ENCODE results near the gene RELN.
"Not testable (repeated sequence)": the region's sequence is repeated elsewhere in the genome, so short reads cannot be mapped to it uniquely, and the experiment has no call there.

The RELN gene

DNA sequence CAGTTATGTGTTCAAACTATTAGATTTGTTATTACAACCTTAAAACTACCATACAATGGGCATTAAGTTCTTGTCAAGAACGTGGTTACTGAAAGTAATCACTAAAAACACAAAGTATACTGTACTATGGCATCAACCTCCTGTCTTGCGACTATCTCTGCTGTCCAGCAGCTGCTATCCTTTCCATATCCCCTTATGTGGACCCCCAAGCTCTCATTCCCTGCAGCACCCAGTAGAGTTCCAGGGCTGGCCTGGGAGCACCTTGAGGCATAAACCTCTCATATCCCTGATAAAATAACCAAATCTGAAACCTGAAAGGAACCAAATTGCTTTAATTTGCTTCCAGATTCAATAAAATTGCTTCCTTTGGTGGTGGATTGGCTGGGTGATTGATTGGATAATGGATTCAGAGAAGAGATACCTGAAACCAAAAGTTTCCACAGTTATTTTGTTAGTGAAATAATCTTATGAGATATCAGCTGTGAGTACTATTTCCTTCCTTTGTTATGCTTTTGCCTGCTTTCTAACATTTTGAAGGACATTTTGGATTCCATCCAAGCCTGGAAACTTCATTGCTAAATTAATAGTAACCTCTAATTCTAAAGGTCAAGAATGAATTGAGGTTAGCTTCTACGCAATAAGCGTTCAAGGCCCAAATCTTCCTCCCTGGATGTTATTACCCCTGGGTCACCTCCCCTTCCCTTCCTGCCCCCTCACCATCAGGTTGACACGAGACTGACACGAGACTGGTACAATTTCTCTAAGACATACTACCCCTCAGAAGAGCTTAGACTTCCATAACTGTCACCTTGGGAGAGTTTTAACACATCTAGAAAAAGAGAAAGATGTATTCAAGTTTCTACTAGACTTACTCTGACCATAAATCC is 48.8 kb downstream of the RELN start:
- no peak for DNase-seq

DNA sequence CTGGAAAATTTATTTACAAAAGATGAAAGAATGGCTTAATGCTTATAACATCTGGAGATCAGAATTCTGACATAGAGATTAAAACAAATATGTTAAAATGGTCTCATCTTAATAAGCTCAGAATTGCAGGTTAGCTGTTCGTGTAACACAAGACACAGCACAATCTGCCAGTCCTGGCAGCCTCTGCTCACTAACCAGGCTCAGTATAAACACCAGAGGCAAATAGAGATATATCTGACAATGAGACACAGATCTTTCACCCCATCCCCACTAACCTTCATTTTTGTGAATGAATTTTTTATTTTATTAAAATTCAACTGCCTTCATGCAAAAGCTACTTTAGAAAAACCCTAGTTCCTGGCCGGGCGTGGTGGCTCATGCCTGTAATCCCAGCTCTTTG is 51.8 kb downstream of the RELN start:
- no peak for DNase-seq

- no peak for DNase-seq
These were observed 52.9 kb downstream of the RELN start for GRCh38 chr7:103936558-103936957.

DNA sequence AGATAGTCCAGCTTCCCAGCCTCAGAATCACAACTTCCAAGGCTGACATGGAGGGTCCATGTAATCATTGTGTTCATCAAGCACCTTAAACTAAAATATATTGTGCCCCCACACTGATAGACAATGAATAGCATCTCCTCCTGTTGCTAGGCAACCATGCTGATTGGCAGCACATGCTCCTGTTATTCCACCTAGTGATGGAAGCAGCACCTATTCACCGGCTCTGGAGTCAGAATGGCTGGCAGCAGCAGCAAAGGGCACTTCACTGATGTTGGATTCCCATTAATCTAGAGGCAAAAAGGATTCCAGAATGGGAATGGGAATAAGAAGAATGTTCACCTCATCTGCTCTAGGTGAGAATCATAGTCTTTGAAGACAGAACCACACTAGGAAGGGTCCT is 55.0 kb downstream of the RELN start:
- DNase-seq, result no peak

DNA sequence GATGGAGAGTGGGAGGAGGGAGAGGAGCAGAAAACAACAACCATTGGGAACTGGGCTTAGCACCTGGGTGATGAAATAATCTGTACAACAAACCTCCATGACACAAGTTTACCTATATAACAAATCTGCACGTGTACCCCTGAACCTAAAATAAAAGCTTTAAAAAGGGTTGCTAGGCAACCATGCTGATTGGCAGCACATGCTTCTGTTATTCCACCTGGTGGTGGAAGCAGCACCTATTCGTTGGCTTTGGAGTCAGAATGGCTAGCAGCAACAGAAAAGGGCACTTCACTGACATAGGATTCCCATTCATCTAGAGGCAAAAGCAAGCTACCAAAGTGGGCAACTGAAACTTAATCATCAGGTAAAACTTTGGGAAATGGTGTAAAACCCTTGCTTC is 57.1 kb downstream of the RELN start:
- no peak for DNase-seq

- no peak for DNase-seq
These were observed 59.6 kb downstream of the RELN start for GRCh38 chr7:103929901-103930311.

DNA sequence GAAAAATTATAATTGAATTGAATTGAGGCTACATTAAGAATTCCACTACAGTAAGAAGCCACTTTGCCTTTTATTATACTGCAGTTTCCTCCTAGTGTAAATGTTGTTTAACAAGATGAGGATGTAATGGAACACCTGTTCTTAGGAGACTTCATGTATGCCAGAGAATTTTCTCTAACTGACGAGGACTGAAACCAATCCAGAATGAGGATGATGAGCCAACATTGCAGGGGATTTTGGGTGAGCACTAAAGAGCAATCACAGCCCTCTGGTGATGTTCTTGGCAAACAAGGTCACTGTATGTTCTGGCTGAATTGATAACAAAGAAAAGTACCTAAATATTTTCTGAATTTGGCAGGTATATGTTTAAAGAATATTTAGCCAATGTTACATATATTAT is 60.9 kb downstream of the RELN start:
- DNase-seq, result no peak

GRCh38 chr7:103924184-103924583 is 65.3 kb downstream of the RELN start:
- no peak for DNase-seq

GRCh38 chr7:103922407-103922806 is 67.1 kb downstream of the RELN start:
- no peak for DNase-seq

- DNase-seq, result no peak
These were observed 67.8 kb downstream of the RELN start for GRCh38 chr7:103921692-103922091.

- DNase-seq, result no peak
These were observed 70.1 kb downstream of the RELN start for GRCh38 chr7:103919272-103919868.

GRCh38 chr7:103918631-103919271 is 70.7 kb downstream of the RELN start:
- DNase-seq, result no peak

DNA sequence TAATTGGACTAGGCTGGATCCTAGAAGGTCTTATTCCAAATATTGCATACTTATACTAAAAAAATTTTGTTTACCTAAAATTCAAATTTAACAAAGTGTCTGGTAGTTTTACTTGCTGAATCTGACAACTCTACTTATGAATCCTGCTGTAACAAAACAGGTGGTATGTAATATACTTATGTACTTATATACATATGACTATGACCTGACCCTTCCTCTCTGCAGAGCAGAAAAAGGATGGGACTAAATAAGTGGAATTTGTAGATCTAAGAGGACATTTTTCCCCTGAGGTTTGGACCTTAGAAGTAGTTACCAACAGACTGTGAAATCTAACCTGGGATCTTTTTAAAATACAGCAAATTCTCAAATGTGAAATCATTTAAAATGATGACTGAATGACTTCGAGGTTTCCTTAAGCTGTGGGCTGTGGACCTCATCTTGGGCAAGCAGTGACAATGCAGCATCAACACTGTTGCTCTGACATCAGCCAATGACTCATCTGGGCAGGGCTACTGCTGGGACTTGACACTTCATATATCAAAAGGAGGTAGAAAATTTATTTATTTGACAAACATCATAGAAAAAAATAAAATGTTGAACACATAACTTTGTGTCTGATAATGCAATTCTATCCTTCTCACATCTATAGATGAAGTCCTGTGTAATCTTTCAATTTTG is 73.6 kb downstream of the RELN start:
- DNase-seq, result no peak

DNA sequence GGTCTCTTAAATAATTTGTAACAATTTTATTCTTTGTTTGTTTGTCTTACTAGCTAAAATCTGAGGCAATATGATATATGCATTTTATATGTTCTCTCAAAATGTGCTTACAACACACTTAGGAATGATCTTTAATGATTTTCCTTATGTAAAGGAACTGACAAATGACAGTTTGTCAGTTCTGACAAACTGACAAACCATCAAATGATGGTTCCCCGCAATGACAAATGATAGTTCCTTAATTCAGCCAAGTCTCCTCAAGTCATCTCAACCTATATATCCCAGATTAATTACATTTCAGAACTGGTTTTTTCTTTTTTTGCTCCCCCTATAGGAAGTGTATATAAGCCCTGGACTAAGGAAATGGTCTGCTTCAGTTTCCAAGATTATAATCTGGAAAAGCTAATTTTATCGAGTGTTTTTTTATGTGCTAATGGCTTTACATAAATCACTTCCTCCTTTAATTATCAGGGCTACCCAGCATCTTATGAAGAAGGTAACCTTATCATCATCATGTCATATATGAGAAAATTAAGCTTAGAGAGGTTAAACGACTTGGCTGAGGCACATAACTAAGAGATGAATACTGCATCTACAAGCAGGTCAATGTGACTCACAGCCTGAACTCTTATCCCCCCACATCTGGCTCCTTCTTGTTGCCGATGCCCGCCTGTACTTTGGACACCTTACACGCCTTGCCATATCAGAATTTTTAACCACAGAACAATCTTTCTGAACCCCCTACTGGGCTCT is 75.1 kb downstream of the RELN start:
- no peak for DNase-seq

- no peak for DNase-seq
These were observed 76.4 kb downstream of the RELN start for GRCh38 chr7:103912891-103913605.

- not testable (repeated sequence) for DNase-seq
These were observed 78.4 kb downstream of the RELN start for GRCh38 chr7:103911015-103911414.

- DNase-seq, result no peak
These were observed 83.5 kb downstream of the RELN start for GRCh38 chr7:103905997-103906396.

- no peak for DNase-seq
These were observed 86.5 kb downstream of the RELN start for GRCh38 chr7:103902917-103903316.

GRCh38 chr7:103896826-103897225 is 92.6 kb downstream of the RELN start:
- not testable (repeated sequence) for DNase-seq

GRCh38 chr7:103894656-103895596 is 94.5 kb downstream of the RELN start:
- DNase-seq, result no peak

- DNase-seq, result no peak
These were observed 96.1 kb downstream of the RELN start for GRCh38 chr7:103893350-103893749.

All from stimulated activated CD4-positive, alpha-beta T cell treated with anti-CD3 and anti-CD28 coated beads, Interleukin-4, amount 100 ng/mL, for 4 hours (primary cell).